ENCODE results near the gene MOB3B.

Gene MOB3B

DNA sequence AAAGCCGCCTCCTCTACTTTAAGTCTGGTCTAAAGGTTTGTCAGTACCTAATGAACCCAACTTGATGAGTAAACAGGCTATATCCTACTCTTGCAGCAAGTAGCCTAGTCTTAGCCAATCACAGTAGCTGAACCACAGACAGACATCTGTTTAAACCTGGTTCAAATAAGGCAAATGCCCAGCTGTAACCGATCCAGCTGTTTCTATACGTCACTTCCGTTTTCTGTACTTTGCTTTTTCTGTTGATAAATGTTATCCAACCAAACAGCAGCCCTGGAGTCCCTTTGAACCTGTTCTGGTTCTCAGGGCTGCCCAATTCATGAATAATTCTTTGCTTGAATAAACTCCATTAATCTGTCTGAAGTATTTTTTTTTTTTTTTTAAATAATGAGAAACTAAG lies 155.8 kb downstream of the MOB3B start:
- no peak overlapping the region for H3K4me3 ChIP-seq (ENCODE audit: low read depth, low read length)
- no peak for TF ChIP-seq CTCF (IDR thresholded peaks at IDR 0.05; ENCODE audit: low read depth, low read length)

- H3K4me3 ChIP-seq (ENCODE audit: low read depth, low read length), result no peak overlapping the region
- no peak for TF ChIP-seq CTCF (IDR thresholded peaks at IDR 0.05; ENCODE audit: low read depth, low read length)
Measured at GRCh38 chr9:27372615-27373014, 157.0 kb downstream of the MOB3B start.

DNA sequence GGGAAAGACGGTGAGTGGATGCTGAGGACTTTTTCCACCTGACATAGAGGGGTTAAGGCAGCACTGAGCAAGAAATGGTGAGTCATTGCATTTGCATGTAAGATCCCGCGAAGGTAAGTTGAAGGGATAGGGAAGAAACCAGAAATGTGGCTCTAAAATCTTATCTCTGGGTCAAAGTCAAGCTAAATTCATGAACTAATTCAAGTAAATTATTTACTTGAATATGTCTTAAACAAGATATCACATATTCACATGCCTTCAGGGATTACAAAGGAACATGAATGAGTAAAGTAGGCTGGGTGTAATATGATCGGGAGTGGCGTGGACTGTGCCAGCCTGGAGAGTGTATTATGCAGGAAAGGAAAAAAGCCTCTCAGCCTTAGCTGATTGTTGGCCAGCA lies 158.2 kb downstream of the MOB3B start:
- no peak overlapping the region for H3K4me3 ChIP-seq (ENCODE audit: low read depth, low read length)
- TF ChIP-seq CTCF (IDR thresholded peaks at IDR 0.05; ENCODE audit: low read depth, low read length), result no peak

- H3K4me3 ChIP-seq (ENCODE audit: low read depth, low read length), result no peak overlapping the region
- TF ChIP-seq CTCF (IDR thresholded peaks at IDR 0.05; ENCODE audit: low read depth, low read length), result no peak
Measured at GRCh38 chr9:27369591-27369990, 160.0 kb downstream of the MOB3B start.

DNA sequence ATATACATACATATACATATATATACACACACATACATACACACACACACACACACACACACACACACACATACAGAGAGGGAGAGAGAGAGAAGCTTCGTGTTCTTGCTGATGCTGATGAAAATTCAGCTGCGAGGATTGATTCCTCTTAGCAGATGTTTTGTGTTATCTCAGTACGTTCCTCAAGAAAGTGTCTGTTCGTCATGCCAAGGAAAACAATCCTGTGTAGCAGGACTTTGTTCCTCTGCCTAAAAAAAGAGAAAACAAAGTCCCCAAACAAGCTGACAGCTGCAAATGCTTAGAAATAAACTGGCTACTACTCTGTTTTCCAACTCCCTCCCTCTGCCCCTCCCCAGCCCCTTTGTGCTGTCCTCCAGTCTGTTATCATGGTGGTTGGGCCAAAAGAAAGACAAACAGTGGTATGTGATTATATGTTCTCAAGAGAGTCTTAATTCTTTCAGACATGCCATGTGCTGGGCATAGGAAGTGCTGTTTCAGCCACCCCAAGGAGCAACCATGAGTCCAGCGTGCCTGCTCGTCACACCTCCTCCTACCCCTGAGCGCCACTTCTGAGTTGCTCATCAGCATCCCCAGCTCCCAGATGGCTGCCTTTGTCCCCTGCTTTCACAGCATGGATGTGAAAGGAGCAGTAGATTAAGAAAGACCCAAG lies 161.2 kb downstream of the MOB3B start:
- TF ChIP-seq CTCF (IDR thresholded peaks at IDR 0.05; ENCODE audit: low read depth, low read length), result no peak
- H3K4me3 ChIP-seq (ENCODE audit: low read depth, low read length), result no peak overlapping the region

- no peak for TF ChIP-seq CTCF (IDR thresholded peaks at IDR 0.05; ENCODE audit: low read depth, low read length)
- no peak overlapping the region for H3K4me3 ChIP-seq (ENCODE audit: low read depth, low read length)
Measured at GRCh38 chr9:27367921-27368315, 161.7 kb downstream of the MOB3B start.

- no peak for TF ChIP-seq CTCF (IDR thresholded peaks at IDR 0.05; ENCODE audit: low read depth, low read length)
- no peak overlapping the region for H3K4me3 ChIP-seq (ENCODE audit: low read depth, low read length)
Measured at GRCh38 chr9:27367175-27367798, 162.3 kb downstream of the MOB3B start.

All from WI38 (cell line).